ENCODE measurements around the gene PSMD14. TPM values are rescaled to one million over a fixed set of nuclear protein-coding genes. Genes with fewer than 3 reads are reported as not detected.

The PSMD14 gene
- total RNA-seq, 4 donors from 2014 or later: 19.9 to 41.7 (median 34.1) TPM

- TF ChIP-seq, protein P1, sequence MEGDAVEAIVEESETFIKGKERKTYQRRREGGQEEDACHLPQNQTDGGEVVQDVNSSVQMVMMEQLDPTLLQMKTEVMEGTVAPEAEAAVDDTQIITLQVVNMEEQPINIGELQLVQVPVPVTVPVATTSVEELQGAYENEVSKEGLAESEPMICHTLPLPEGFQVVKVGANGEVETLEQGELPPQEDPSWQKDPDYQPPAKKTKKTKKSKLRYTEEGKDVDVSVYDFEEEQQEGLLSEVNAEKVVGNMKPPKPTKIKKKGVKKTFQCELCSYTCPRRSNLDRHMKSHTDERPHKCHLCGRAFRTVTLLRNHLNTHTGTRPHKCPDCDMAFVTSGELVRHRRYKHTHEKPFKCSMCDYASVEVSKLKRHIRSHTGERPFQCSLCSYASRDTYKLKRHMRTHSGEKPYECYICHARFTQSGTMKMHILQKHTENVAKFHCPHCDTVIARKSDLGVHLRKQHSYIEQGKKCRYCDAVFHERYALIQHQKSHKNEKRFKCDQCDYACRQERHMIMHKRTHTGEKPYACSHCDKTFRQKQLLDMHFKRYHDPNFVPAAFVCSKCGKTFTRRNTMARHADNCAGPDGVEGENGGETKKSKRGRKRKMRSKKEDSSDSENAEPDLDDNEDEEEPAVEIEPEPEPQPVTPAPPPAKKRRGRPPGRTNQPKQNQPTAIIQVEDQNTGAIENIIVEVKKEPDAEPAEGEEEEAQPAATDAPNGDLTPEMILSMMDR (IDR thresholded peaks at IDR 0.05): no peak
- TF ChIP-seq POLR2A (IDR thresholded peaks at IDR 0.05): no peak
- WGBS, 2 donors: 92 to 97% methylated on average over 2 of the region's 2 CpGs
- no peak overlapping the region for H3K4me3 ChIP-seq (ENCODE audit: low read depth, poor library complexity, severe bottlenecking)
- DNase-seq (ENCODE audit: low spot score in 2 of 2): no peak
- intact Hi-C loops (cut with DNase I; ENCODE audit: low total_unique reads): no loop called here
Measured at GRCh38 chr2:161362568-161363166, 54.4 kb downstream of the PSMD14 start.

- DNase-seq (ENCODE audit: low spot score in 2 of 2): no peak
- H3K4me3 ChIP-seq (ENCODE audit: low read depth, poor library complexity, severe bottlenecking): no peak overlapping the region
- TF ChIP-seq, protein P1 (IDR thresholded peaks at IDR 0.05): no peak
- TF ChIP-seq POLR2A (IDR thresholded peaks at IDR 0.05): no peak
- 78 to 83% methylated on average over 3 of the region's 3 CpGs for WGBS, 2 donors
- intact Hi-C loops (cut with DNase I; ENCODE audit: low total_unique reads): no loop called here
Measured at GRCh38 chr2:161367675-161368074, 59.5 kb downstream of the PSMD14 start.

DNA sequence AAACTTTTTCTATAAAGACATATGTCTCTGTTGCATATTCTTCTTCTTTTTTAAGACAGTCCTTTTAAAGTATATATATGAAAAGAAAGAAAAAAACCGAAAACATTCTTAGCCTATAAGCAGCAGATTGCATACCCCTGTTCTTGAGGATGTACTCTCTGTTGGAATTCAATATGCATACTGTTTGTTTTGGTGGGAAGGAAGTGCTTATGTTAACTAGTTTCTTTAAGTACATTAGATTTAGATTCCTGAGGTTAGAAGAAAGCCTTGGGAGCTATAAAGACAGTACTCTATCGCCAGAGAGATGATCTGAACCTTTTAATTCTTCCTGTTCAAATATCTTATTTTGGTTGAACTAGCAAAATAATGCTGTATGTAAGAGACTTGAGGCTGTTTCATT is 61.1 kb downstream of the PSMD14 start:
- WGBS, 2 donors: 85 to 89% methylated on average over 2 of the region's 2 CpGs
- TF ChIP-seq, protein P1 (IDR thresholded peaks at IDR 0.05): no peak
- TF ChIP-seq POLR2A (IDR thresholded peaks at IDR 0.05): no peak
- DNase-seq (ENCODE audit: low spot score in 2 of 2): no peak
- intact Hi-C loops (cut with DNase I; ENCODE audit: low total_unique reads): no loop called here
- no peak overlapping the region for H3K4me3 ChIP-seq (ENCODE audit: low read depth, poor library complexity, severe bottlenecking)

- TF ChIP-seq POLR2A (IDR thresholded peaks at IDR 0.05): no peak
- 76 to 83% methylated on average over 3 of the region's 3 CpGs for WGBS, 2 donors
- intact Hi-C loops (cut with DNase I; ENCODE audit: low total_unique reads): no loop called here
- H3K4me3 ChIP-seq (ENCODE audit: low read depth, poor library complexity, severe bottlenecking): no peak overlapping the region
- DNase-seq (ENCODE audit: low spot score in 2 of 2): no peak
Measured at GRCh38 chr2:161370981-161371380, 62.8 kb downstream of the PSMD14 start.

- 35 to 44% methylated on average over 1 of the region's 1 CpG for WGBS, 2 donors
- DNase-seq (ENCODE audit: low spot score in 2 of 2): no peak
- H3K4me3 ChIP-seq (ENCODE audit: low read depth, poor library complexity, severe bottlenecking): no peak overlapping the region
- intact Hi-C loops (cut with DNase I; ENCODE audit: low total_unique reads): no loop called here
- TF ChIP-seq, protein P1 (IDR thresholded peaks at IDR 0.05): no peak
- no peak for TF ChIP-seq POLR2A (IDR thresholded peaks at IDR 0.05)
Measured at GRCh38 chr2:161371869-161372268, 63.6 kb downstream of the PSMD14 start.

DNA sequence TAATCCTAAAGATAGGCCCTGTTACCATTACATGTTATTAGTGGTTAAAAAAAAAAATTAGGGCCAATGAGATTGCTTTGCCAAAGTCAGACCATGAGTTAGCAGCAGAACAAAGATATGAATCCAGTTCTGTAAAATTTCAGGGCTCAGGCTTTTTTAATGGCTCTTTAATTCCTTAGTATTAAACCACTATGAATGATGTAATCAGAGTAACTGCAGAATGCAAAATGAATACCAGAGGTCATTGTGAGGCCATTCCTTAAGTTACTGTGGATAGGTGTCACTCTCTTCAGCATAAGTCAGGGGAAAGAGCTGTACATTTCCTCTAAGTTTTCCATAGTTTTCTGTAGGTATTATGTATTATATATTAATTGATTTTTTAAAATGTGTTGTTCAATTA is 65.7 kb downstream of the PSMD14 start:
- intact Hi-C loops (cut with DNase I; ENCODE audit: low total_unique reads): no loop called here
- no peak for TF ChIP-seq POLR2A (IDR thresholded peaks at IDR 0.05)
- TF ChIP-seq, protein P1 (IDR thresholded peaks at IDR 0.05): no peak
- H3K4me3 ChIP-seq (ENCODE audit: low read depth, poor library complexity, severe bottlenecking): no peak overlapping the region
- no peak for DNase-seq (ENCODE audit: low spot score in 2 of 2)
